ENCODE results near the gene HOXD8.

Gene HOXD8

GRCh38 chr2:176096986-176097819 lies 32.3 kb upstream of the HOXD8 start:
- DNase-seq (ENCODE audit: insufficient read length, low spot score) (peak; percentile 68), FAIRE-seq (no peak)
- peak; percentile 81 for TF ChIP-seq CTCF (IDR thresholded peaks at IDR 0.05; ENCODE audit: insufficient read depth, missing control alignments)

GRCh38 chr2:176097820-176098365 lies 31.6 kb upstream of the HOXD8 start:
- TF ChIP-seq CTCF (IDR thresholded peaks at IDR 0.05; ENCODE audit: insufficient read depth, missing control alignments): no peak
- FAIRE-seq (no peak), DNase-seq (ENCODE audit: insufficient read length, low spot score) (no peak)

GRCh38 chr2:176098366-176099158 lies 30.9 kb upstream of the HOXD8 start:
- TF ChIP-seq CTCF (IDR thresholded peaks at IDR 0.05; ENCODE audit: insufficient read depth, missing control alignments): no peak
- no peak for DNase-seq (ENCODE audit: insufficient read length, low spot score)
- no peak for FAIRE-seq

- FAIRE-seq (no peak), DNase-seq (ENCODE audit: insufficient read length, low spot score) (no peak)
- no peak for TF ChIP-seq CTCF (IDR thresholded peaks at IDR 0.05; ENCODE audit: insufficient read depth, missing control alignments)
These were observed 30.3 kb upstream of the HOXD8 start for GRCh38 chr2:176099159-176099727.

GRCh38 chr2:176099728-176100546 lies 29.6 kb upstream of the HOXD8 start, which contains the start of gene HOXD12:
HOXD12 (plus strand) TSS chr2:176099795; CDS start chr2:176099802, 7 bp downstream.
- TF ChIP-seq CTCF (IDR thresholded peaks at IDR 0.05; ENCODE audit: insufficient read depth, missing control alignments): no peak
- no peak for DNase-seq (ENCODE audit: insufficient read length, low spot score)
- FAIRE-seq: no peak

GRCh38 chr2:176100547-176101140 lies 28.9 kb upstream of the HOXD8 start:
- no peak for FAIRE-seq
- no peak for DNase-seq (ENCODE audit: insufficient read length, low spot score)
- TF ChIP-seq CTCF (IDR thresholded peaks at IDR 0.05; ENCODE audit: insufficient read depth, missing control alignments): no peak

Data from D721Med (cell line).